ENCODE results near the gene EGFL6.
A peak's percentile ranks its signal among the peaks of the same experiment; 100 is the strongest.
"Not testable (repeated sequence)": the region's sequence is repeated elsewhere in the genome, so short reads cannot be mapped to it uniquely, and the experiment has no call there.

Gene EGFL6

DNA sequence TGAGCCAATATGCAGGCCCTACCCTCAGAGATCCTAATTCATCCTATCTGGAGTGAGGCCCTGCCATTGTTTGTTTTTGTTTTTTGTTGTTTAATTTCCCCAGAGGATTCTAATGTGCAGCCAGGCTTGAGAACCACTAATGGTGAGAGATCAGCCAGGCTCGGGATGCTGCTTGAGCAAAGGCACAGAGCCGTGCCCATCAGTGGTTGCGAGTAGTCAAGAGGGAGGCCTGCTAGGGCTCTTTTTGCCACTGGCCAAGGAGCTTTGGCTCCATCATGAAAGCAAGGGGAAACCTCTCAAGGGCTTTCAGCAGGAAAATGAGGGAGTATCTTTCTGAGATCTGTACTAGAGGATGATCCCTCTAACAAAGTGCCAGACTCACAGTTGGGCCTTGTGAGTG lies 86.3 kb downstream of the EGFL6 start:
- DNase-seq = no peak

GRCh38 chrX:13658602-13659001 lies 89.2 kb downstream of the EGFL6 start:
- peak; percentile 15 to 74 for DNase-seq

- peak in 1 of 2 donors; percentile 2 for DNase-seq
These were observed 89.7 kb downstream of the EGFL6 start for GRCh38 chrX:13659063-13659462.

GRCh38 chrX:13661735-13662288 lies 92.4 kb downstream of the EGFL6 start:
- no peak for DNase-seq

DNA sequence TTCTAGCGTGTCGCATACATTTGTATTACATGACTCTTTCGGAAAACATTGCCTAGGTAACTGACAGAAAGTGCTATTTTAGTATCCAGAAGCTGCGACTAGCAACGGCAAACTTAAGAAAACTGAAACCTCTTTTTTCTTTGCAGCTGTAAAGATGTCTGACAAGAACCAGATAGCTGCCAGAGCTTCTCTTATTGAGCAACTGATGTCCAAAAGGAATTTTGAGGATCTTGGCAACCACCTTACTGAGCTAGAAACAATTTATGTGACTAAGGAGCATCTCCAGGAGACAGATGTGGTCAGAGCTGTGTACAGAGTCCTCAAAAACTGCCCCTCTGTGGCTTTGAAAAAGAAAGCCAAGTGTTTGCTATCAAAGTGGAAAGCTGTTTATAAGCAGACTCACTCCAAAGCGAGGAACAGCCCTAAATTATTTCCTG lies 93.0 kb downstream of the EGFL6 start:
- no peak for DNase-seq

DNA sequence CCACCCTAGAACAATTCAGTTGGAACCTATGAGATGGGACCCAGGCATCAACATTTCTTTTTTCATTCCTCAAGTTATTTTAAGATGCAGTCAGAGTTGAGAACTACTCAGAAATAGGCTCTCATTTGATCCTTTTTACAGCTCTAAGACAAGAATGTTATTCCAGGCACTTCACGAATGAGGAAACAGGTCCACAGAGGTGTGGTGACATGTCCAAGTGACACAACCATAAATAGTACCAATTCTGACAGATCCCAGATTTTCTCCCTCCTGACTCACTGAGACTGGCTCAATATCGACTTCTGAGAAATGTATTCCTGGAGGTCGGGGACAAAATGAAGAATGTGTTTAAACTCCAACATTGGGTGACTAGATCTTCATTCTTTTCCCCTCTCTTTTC lies 94.6 kb downstream of the EGFL6 start:
- DNase-seq = no peak

- no peak for DNase-seq
These were observed 97.4 kb downstream of the EGFL6 start for GRCh38 chrX:13666836-13667235.

DNA sequence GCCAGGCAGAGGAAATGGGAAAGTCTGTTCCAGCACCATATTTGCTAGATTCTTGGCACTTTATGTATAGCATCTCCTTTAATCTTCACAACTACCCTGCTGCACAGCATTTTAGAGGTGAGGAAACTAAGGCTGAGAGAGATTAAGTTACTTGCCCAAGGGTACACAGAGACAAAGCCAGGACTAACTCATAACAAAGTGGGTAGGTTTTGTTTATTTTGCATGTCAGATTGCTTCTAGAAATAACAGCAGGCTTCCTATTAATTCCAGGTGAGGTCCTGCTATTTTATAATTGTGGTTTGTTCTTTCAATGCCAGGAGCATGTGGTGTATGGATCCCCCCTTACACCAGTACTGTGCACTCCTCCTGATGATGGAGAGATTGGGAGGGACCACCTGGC lies 98.5 kb downstream of the EGFL6 start:
- no peak for DNase-seq

DNA sequence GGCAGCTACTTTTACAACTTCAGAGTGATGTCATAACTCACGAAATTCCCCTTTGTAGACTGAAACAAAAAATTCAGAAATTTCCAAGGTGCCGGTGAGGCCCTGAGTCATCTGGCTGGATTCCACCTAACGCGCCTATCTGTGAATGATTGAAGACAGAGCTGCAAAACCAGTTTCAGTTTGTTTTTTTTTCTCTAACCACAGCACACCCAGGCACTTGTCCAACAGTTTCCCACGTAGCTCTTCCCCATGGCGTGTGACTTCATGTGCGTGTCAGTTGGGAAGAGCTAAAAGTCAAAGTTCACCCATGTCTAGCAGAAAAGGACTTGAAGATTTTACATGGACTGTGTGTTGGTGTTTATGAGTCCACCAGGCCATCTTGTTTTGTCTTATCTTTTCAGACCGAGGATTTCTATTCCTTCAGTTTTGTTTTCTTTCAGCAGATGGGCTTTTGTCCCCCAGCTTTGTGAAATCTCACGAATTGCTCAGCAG lies 99.9 kb downstream of the EGFL6 start:
- peak; percentile 53 to 69 for DNase-seq

DNA sequence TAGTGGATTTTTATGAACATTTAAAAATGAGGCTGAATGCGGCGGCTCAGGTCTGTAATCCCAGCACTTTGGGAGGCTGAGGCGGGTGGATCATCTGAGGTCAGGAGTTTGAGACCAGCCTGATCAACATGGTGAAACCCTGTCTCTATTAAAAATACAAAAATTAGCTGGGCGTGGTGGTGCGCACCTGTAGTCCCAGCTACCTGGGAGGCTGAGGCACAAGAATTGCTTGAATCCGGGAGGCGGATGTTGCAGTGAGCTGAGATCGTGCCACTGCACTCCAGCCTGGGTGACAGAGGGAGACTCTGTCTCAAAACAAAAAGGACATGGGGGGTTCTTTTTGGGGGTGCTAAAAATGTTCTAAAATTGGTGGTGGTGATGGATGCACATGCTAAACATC lies 100.4 kb downstream of the EGFL6 start:
- DNase-seq = not testable (repeated sequence)

DNA sequence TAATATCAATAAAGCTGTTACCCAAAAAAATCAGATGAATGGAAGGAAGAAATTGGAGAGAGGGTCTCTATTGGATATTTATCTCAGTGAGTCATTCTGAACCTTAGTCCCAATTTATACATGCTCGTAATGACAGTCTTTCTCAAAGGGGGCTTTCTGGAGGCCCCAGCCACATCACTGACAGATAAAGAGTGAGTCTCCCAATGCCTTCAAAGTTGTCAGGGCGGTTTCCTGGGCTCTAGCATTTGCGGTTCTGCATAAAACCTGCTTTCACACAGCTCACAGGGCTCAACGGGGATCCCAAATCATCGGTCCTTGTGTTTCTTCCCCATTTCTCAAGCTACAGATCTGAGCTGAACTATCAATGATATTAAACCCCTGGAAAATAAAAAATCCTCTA lies 100.8 kb downstream of the EGFL6 start:
- no peak for DNase-seq

- no peak for DNase-seq
These were observed 103.6 kb downstream of the EGFL6 start for GRCh38 chrX:13673016-13673415.

DNA sequence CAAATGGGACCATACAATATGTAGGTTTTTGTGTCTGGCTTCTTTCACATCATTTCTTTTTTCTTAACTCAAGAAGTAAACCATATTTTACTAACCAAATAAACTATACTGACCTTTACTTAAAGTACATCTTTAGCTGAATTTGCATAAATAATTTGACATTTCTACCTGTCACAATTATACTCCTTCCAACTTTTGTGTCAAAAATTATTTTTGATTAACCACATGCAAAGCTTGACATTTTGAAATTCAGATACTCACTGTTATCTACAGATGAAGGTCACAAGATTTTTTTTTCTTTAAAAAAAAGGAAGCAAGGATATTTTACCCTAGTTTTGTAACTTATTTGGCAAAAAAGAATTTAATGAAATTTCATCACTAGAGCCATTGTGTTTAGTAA lies 107.5 kb downstream of the EGFL6 start:
- DNase-seq = no peak

GRCh38 chrX:13679700-13680099 lies 110.3 kb downstream of the EGFL6 start:
- DNase-seq = not testable (repeated sequence)

GRCh38 chrX:13681595-13681994 lies 112.2 kb downstream of the EGFL6 start:
- DNase-seq = no peak

All from CD4-positive, alpha-beta T cell treated with Interleukin-1 beta for 1 hour (primary cell).